Caco-2 (cell line): Measurements from ENCODE around the gene CTNNA2. TPM values are rescaled to one million over a fixed set of nuclear protein-coding genes. Genes with fewer than 3 reads are reported as not detected.

Source experiments
- BruUV-seq: library from RNA; stranded (reverse); fragments of 400-500 nt; replicated peaks from 2 replicates; lab custom pipeline; 2021; lab: Mats Ljungman, UMichigan
- CTCF ChIA-PET: fragments of 300-600 bp; sonication (Branson Sonifier 250); formaldehyde crosslinking; loops from one replicate; lab custom pipeline; 2022; ENCODE audit warnings: antibody characterized with exemption; lab: Charles Lee
- POLR2A ChIA-PET: fragments of 300-600 bp; sonication (Branson Sonifier 250); formaldehyde crosslinking; loops from one replicate; lab custom pipeline; 2022; ENCODE audit warnings: antibody characterized with exemption; lab: Charles Lee
- DNase-seq, 2 experiments: peaks; one replicate each; pipeline versions ENCODE4 v3.0.0 to v3.0.0-alpha.2; 2020 to 2022
- H3K27me3 ChIP-seq: replicated peaks from 2 replicates; pipeline ENCODE4 v1.6.0; 2011; ENCODE audit warnings: low read length; ENCODE audit not compliant: control insufficient read depth, insufficient read depth
- H3K36me3 ChIP-seq: 2 replicates; pipeline ENCODE4 v1.5.1; 2011; ENCODE audit warnings: low read length; ENCODE audit not compliant: control insufficient read depth, insufficient read depth
- H3K4me1 ChIP-seq: fragments of 250-450 bp; sonication (Bioruptor Pico); 2 replicates; pipeline ENCODE4 v1.5.1; 2020; ENCODE audit warnings: mild to moderate bottlenecking
- H3K4me3 ChIP-seq: 2 replicates; pipeline ENCODE4 v1.5.1; 2011; ENCODE audit warnings: low read depth, mild to moderate bottlenecking, control low read depth, low read length
- H3K9me3 ChIP-seq: fragments of 250-450 bp; sonication (Bioruptor Pico); 2 replicates; pipeline ENCODE4 v1.5.1; 2020; ENCODE audit warnings: mild to moderate bottlenecking, moderate library complexity
- H3K27ac Mint-ChIP-seq: one replicate; pipeline ENCODE4 v1.8.0; 2022; ENCODE audit warnings: mixed read lengths; ENCODE audit not compliant: unreplicated experiment
- H3K27me3 Mint-ChIP-seq: one replicate; pipeline ENCODE4 v1.8.0; 2022; ENCODE audit warnings: mixed read lengths; ENCODE audit not compliant: insufficient read depth, unreplicated experiment
- H3K36me3 Mint-ChIP-seq: one replicate; pipeline ENCODE4 v1.8.0; 2022; ENCODE audit warnings: mild to moderate bottlenecking, mixed read lengths; ENCODE audit not compliant: insufficient read depth, unreplicated experiment
- H3K4me1 Mint-ChIP-seq: one replicate; pipeline ENCODE4 v1.8.0; 2022; ENCODE audit warnings: low read depth, mixed read lengths; ENCODE audit not compliant: unreplicated experiment
- H3K4me3 Mint-ChIP-seq: one replicate; pipeline ENCODE4 v1.8.0; 2022; ENCODE audit warnings: mild to moderate bottlenecking, moderate library complexity, mixed read lengths; ENCODE audit not compliant: unreplicated experiment
- H3K9me3 Mint-ChIP-seq: one replicate; pipeline ENCODE4 v1.8.0; 2022; ENCODE audit warnings: mixed read lengths; ENCODE audit not compliant: unreplicated experiment
- CTCF ChIP-seq, 2 experiments: fragments of 200-600 bp in 1 of 2; IDR thresholded peaks; 1 replicate in 1 of 2; 2 replicates in 1 of 2; pipeline versions ENCODE4 v1.5.1 to v1.8.0; 2011 to 2022; ENCODE audit warnings: antibody characterized with exemption in 1 of 2, control low read depth in 1 of 2, inconsistent platforms in 1 of 2, low read depth in 1 of 2, low read length in 1 of 2, mild to moderate bottlenecking in 1 of 2, moderate library complexity in 1 of 2; ENCODE audit not compliant: insufficient read depth in 1 of 2, severe bottlenecking in 1 of 2, unreplicated experiment in 1 of 2
- intact Hi-C: fragments of 100-400 bp; cut with micrococcal nuclease; formaldehyde crosslinking; loops from one replicate; pipeline ENCODE4 v1.10.0; 2022; ENCODE audit not compliant: unreplicated experiment
- total RNA-seq: library from RNA; stranded (reverse); gene quantifications from 2 replicates; pipeline ENCODE4 v1.2.3, GENCODE V29; 2022

Gene CTNNA2
- total RNA-seq, 1 experiment from 2014 or later, result not detected

- Mint-ChIP-seq H3K4me1 (no peaks in the 10 kb centered on the region), H3K27me3 (peaks cover 8% of the 10 kb centered on the region), H3K9me3 (no peaks in the 10 kb centered on the region), H3K27ac (no peak overlapping the region), H3K4me3 (no peak overlapping the region), H3K36me3 (no peaks in the 10 kb centered on the region)
- no peak for DNase-seq
- intact Hi-C loops, result no loop called here
- Histone ChIP-seq H3K27me3 (no peaks in the 10 kb centered on the region), H3K4me3 (no peak overlapping the region), H3K4me1 (no peaks in the 10 kb centered on the region), H3K9me3 (no peaks in the 10 kb centered on the region), H3K36me3 (no peaks in the 10 kb centered on the region)
- no peak for TF ChIP-seq CTCF (IDR thresholded peaks at IDR 0.05; ENCODE audit: insufficient read depth in 1 of 2, low read depth in 1 of 2, low read length in 1 of 2, severe bottlenecking in 1 of 2, unreplicated experiment in 1 of 2)
- POLR2A ChIA-PET, result no interaction called here
- CTCF ChIA-PET, result no interaction called here
- BruUV-seq, result no TSS peak
Measured at GRCh38 chr2:80517316-80517715, 1004.5 kb downstream of the CTNNA2 start.

- H3K4me3 Mint-ChIP-seq, result no peak overlapping the region
- BruUV-seq, result no TSS peak
- H3K4me1 Mint-ChIP-seq, result no peaks in the 10 kb centered on the region
- no peaks in the 10 kb centered on the region for H3K36me3 ChIP-seq
- H3K27me3 Mint-ChIP-seq, result peaks cover 8% of the 10 kb centered on the region
- ChIA-PET POLR2A (no interaction called here), CTCF (no interaction called here)
- H3K27ac Mint-ChIP-seq, result no peak overlapping the region
- H3K9me3 Mint-ChIP-seq, result no peaks in the 10 kb centered on the region
- H3K4me1 ChIP-seq, result no peaks in the 10 kb centered on the region
- no peak for TF ChIP-seq CTCF (IDR thresholded peaks at IDR 0.05; ENCODE audit: insufficient read depth in 1 of 2, low read depth in 1 of 2, low read length in 1 of 2, severe bottlenecking in 1 of 2, unreplicated experiment in 1 of 2)
- intact Hi-C loops, result no loop called here
- no peaks in the 10 kb centered on the region for H3K9me3 ChIP-seq
- H3K27me3 ChIP-seq, result no peaks in the 10 kb centered on the region
- DNase-seq, result no peak
- no peak overlapping the region for H3K4me3 ChIP-seq
- H3K36me3 Mint-ChIP-seq, result no peaks in the 10 kb centered on the region
Measured at GRCh38 chr2:80519121-80519643, 1006.3 kb downstream of the CTNNA2 start.

GRCh38 chr2:80519699-80520291, 1006.9 kb downstream of the CTNNA2 start:
- ChIA-PET CTCF (no interaction called here), POLR2A (no interaction called here)
- Mint-ChIP-seq H3K27ac (no peak overlapping the region), H3K9me3 (no peaks in the 10 kb centered on the region), H3K36me3 (no peaks in the 10 kb centered on the region), H3K4me3 (no peak overlapping the region), H3K4me1 (no peaks in the 10 kb centered on the region), H3K27me3 (peaks cover 8% of the 10 kb centered on the region)
- intact Hi-C loops, result no loop called here
- Histone ChIP-seq H3K36me3 (no peaks in the 10 kb centered on the region), H3K27me3 (no peaks in the 10 kb centered on the region), H3K4me1 (no peaks in the 10 kb centered on the region), H3K4me3 (no peak overlapping the region), H3K9me3 (no peaks in the 10 kb centered on the region)
- TF ChIP-seq CTCF (IDR thresholded peaks at IDR 0.05; ENCODE audit: insufficient read depth in 1 of 2, low read depth in 1 of 2, low read length in 1 of 2, severe bottlenecking in 1 of 2, unreplicated experiment in 1 of 2), result no peak
- no peak for DNase-seq
- BruUV-seq, result no TSS peak
